HuH-7.5 (cell line): ENCODE results near the gene ACSF3.

Experiments
- DNase-seq: peaks from one replicate; pipeline ENCODE4 v3.0.0; 2011; ENCODE audit warnings: low spot score

Gene ACSF3

GRCh38 chr16:89131783-89132182 is 38.1 kb downstream of the ACSF3 start:
- DNase-seq: no peak

- no peak for DNase-seq
Measured at GRCh38 chr16:89132194-89133005, 38.7 kb downstream of the ACSF3 start.

GRCh38 chr16:89133457-89134127 is 39.9 kb downstream of the ACSF3 start:
- no peak for DNase-seq

GRCh38 chr16:89134269-89134668 is 40.6 kb downstream of the ACSF3 start:
- no peak for DNase-seq

- no peak for DNase-seq
Measured at GRCh38 chr16:89135166-89135565, 41.5 kb downstream of the ACSF3 start.

- DNase-seq: no peak
Measured at GRCh38 chr16:89135971-89136765, 42.5 kb downstream of the ACSF3 start.

GRCh38 chr16:89136931-89137330 is 43.3 kb downstream of the ACSF3 start:
- DNase-seq: no peak

GRCh38 chr16:89137666-89138512 is 44.2 kb downstream of the ACSF3 start:
- DNase-seq: no peak

- no peak for DNase-seq
Measured at GRCh38 chr16:89138513-89138795, 44.8 kb downstream of the ACSF3 start.

GRCh38 chr16:89138843-89139520 is 45.3 kb downstream of the ACSF3 start:
- no peak for DNase-seq

- no peak for DNase-seq
Measured at GRCh38 chr16:89139907-89140361, 46.3 kb downstream of the ACSF3 start.

GRCh38 chr16:89140401-89140800 is 46.7 kb downstream of the ACSF3 start:
- no peak for DNase-seq

GRCh38 chr16:89140981-89141883 is 47.6 kb downstream of the ACSF3 start:
- no peak for DNase-seq

- DNase-seq: no peak
Measured at GRCh38 chr16:89141884-89142267, 48.2 kb downstream of the ACSF3 start.

- no peak for DNase-seq
Measured at GRCh38 chr16:89142474-89143195, 49.0 kb downstream of the ACSF3 start.

- no peak for DNase-seq
Measured at GRCh38 chr16:89143201-89143741, 49.6 kb downstream of the ACSF3 start.

- DNase-seq: no peak
Measured at GRCh38 chr16:89143911-89144675, 50.4 kb downstream of the ACSF3 start.

- no peak for DNase-seq
Measured at GRCh38 chr16:89144681-89145080, 51.0 kb downstream of the ACSF3 start.
